SK-N-SH treated with all-trans-retinoic acid at 6 μM for 48 hours (cell line): ENCODE data around the gene SCFD2.

Source experiments
- ARNTL ChIP-seq: fragments of 450-650 bp; formaldehyde crosslinking; IDR thresholded peaks from 2 replicates; pipeline ENCODE4 v1.5.0; 2020; ENCODE audit warnings: low read depth, mild to moderate bottlenecking, moderate library complexity, borderline replicate concordance
- CREB5 ChIP-seq: fragments of 250-450 bp; sonication (Bioruptor Pico); IDR thresholded peaks from 2 replicates; pipeline ENCODE4 v1.5.1; 2020; ENCODE audit warnings: low read depth, mild to moderate bottlenecking, moderate library complexity
- POU6F1 ChIP-seq: fragments of 250-450 bp; sonication (Bioruptor Pico); IDR thresholded peaks from 2 replicates; pipeline ENCODE4 v1.8.0; 2021; ENCODE audit warnings: low read depth, mild to moderate bottlenecking, moderate library complexity, borderline replicate concordance
- RARB ChIP-seq: fragments of 250-450 bp; sonication (Bioruptor Pico); IDR thresholded peaks from 2 replicates; pipeline ENCODE4 v1.8.0; 2021; ENCODE audit warnings: mild to moderate bottlenecking, moderate library complexity
- SNAI2 ChIP-seq: fragments of 250-450 bp; sonication (Bioruptor Pico); IDR thresholded peaks from 2 replicates; pipeline ENCODE4 v1.5.0; 2020; ENCODE audit warnings: mild to moderate bottlenecking, moderate library complexity
- ZFP3 ChIP-seq: fragments of 250-450 bp; sonication (Bioruptor Pico); IDR thresholded peaks from 2 replicates; pipeline ENCODE4 v1.5.0; 2020; ENCODE audit warnings: mild to moderate bottlenecking, moderate library complexity
- ZNF8 ChIP-seq: fragments of 450-650 bp; formaldehyde crosslinking; IDR thresholded peaks from 2 replicates; pipeline ENCODE4 v1.5.0; 2020; ENCODE audit warnings: mild to moderate bottlenecking, moderate library complexity

- no peak for TF ChIP-seq RARB
- no peak for TF ChIP-seq POU6F1 (CRISPR knock-in tag)
- no peak for TF ChIP-seq SNAI2 (CRISPR knock-in tag)
- TF ChIP-seq ZFP3 (CRISPR knock-in tag) = no peak
- TF ChIP-seq CREB5 = no peak
- no peak for TF ChIP-seq ZNF8
- no peak for TF ChIP-seq ARNTL (CRISPR knock-in tag)
These were observed 289.4 kb downstream of the SCFD2 start for GRCh38 chr4:53076374-53076958.
